Nephron (organoid): ENCODE results near the gene ZNF205.

Experiments
- H3K27ac Mint-ChIP-seq, 3 experiments: 2 replicates each; pipeline ENCODE4 v1.8.0; 2020; ENCODE audit warnings: mixed read lengths in 3 of 3, mild to moderate bottlenecking in 2 of 3, moderate library complexity in 1 of 3
- H3K27me3 Mint-ChIP-seq: 2 replicates; pipeline ENCODE4 v1.8.0; 2021; ENCODE audit warnings: low read depth, mild to moderate bottlenecking, moderate library complexity, mixed read lengths
- H3K36me3 Mint-ChIP-seq: 2 replicates; pipeline ENCODE4 v1.8.0; 2020; ENCODE audit warnings: low read depth, mixed read lengths
- H3K4me1 Mint-ChIP-seq: 2 replicates; pipeline ENCODE4 v1.8.0; 2020; ENCODE audit warnings: mixed read lengths
- H3K4me3 Mint-ChIP-seq, 3 experiments: 2 replicates each; pipeline ENCODE4 v1.8.0; 2020; ENCODE audit warnings: mild to moderate bottlenecking in 3 of 3, mixed read lengths in 3 of 3, moderate library complexity in 2 of 3
- H3K9me3 Mint-ChIP-seq: 2 replicates; pipeline ENCODE4 v1.8.0; 2020; ENCODE audit warnings: mixed read lengths
- TF ChIP-seq, protein P1 (sequence below), 3 experiments: fragments of 200-600 bp; sonication (generic); IDR thresholded peaks; one replicate each; pipeline ENCODE4 v1.5.0; 2021; ENCODE audit warnings: antibody characterized with exemption in 3 of 3; ENCODE audit not compliant: unreplicated experiment in 3 of 3

The ZNF205 gene

DNA sequence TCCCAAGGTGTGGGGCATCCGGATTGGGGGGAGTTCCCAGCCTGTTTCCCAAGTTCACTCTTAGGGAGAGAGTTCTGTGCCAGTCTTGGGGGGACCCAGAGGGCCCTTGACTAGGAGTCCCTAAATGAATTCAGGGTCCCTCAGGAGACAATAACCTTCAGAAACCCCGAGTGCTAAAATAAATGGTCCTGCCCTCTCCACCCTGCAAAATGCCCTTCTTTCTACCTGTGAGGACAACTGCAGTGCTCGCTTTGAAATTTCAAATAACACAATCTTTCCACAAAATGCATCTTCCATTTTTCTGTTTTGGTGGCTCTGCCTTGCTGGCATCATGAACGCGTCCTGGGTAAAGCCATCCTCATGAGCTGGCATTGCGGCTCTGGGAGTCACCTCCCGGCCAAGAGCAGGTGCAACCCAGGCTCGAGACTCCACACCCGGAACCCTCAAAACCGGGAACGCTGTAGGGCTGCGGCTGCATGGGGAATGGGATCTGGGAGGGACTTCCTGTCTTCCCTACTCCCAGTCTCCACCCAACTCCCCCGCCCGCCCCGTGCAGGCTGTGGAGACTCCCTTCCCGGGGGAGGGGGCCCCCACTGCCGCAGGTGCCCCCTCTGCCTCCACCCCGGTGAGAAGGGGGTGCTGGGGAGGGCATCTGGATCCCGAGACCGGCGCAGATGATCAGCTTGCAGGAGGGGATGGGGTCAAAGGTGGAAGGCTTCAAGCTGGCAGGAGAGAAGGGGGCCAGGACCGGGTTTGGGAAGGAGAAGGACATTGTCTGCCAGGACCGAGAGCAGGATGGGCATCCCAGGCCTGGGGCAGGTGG, at the start of gene ZNF205:
Gene ZNF205, plus strand, starts transcription at position 529 of the 823 bp plus-strand sequence. CDS start 845 bp downstream, outside the sequence.
- Mint-ChIP-seq H3K4me1 (peaks cover 25% of the 10 kb centered on the region), H3K4me3 (peak within 1 kb of the TSS; percentile 84 to 90 (median 89)), H3K36me3 (peaks cover 10% of the 10 kb centered on the region), H3K27me3 (no peaks in the 10 kb centered on the region), H3K9me3 (no peaks in the 10 kb centered on the region), H3K27ac (peak within 1 kb of the TSS; percentile 53 to 90 (median 83))
- TF ChIP-seq, protein P1, sequence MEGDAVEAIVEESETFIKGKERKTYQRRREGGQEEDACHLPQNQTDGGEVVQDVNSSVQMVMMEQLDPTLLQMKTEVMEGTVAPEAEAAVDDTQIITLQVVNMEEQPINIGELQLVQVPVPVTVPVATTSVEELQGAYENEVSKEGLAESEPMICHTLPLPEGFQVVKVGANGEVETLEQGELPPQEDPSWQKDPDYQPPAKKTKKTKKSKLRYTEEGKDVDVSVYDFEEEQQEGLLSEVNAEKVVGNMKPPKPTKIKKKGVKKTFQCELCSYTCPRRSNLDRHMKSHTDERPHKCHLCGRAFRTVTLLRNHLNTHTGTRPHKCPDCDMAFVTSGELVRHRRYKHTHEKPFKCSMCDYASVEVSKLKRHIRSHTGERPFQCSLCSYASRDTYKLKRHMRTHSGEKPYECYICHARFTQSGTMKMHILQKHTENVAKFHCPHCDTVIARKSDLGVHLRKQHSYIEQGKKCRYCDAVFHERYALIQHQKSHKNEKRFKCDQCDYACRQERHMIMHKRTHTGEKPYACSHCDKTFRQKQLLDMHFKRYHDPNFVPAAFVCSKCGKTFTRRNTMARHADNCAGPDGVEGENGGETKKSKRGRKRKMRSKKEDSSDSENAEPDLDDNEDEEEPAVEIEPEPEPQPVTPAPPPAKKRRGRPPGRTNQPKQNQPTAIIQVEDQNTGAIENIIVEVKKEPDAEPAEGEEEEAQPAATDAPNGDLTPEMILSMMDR (IDR thresholded peaks at IDR 0.05; ENCODE audit: unreplicated experiment in 3 of 3) = no peak

DNA sequence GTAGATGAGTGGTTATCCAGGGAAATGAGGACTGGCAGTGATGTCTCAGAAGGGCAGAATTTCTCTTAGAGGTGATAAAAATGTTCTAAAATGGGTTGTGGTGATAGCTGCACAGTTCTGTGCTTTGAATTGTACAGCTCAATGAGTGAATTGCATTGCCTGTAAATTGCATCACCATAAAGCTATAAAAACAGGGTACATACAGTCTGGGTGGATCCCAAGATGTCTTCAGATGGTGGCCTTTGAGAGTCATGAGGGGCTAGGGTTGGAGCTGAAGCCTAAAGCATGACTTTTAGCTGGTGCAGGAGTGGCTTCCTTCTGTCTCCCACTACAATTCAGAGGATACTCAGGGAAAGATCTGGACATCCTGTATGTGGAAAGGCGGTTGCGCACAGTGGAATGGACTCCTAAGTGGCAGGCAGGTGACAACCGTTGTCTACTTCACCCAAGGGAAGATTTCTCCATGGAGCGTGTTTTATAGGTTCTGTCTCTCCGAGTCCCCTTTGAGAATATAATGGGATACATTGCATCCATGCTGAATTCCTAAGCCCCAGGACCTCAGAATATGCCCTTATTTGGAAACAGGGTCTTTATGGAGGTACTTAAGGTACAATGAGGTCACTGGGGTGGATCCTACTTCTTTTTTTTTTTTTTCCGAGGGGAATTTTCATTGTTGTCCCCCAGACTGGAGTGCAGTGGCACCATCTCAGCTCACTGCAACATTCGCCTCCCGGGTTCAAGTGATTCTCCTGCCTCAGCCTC, 48.6 kb upstream of the ZNF205 start:
- Mint-ChIP-seq H3K27me3 (peaks cover 14% of the 10 kb centered on the region), H3K36me3 (no peaks in the 10 kb centered on the region), H3K9me3 (no peaks in the 10 kb centered on the region), H3K4me3 (peak overlapping the region in 2 of 3 experiments; percentile 14 to 28), H3K4me1 (peaks cover 35% of the 10 kb centered on the region), H3K27ac (peak overlapping the region in 1 of 3 experiments; percentile 23)
- TF ChIP-seq, protein P1 (IDR thresholded peaks at IDR 0.05; ENCODE audit: unreplicated experiment in 3 of 3) = no peak

DNA sequence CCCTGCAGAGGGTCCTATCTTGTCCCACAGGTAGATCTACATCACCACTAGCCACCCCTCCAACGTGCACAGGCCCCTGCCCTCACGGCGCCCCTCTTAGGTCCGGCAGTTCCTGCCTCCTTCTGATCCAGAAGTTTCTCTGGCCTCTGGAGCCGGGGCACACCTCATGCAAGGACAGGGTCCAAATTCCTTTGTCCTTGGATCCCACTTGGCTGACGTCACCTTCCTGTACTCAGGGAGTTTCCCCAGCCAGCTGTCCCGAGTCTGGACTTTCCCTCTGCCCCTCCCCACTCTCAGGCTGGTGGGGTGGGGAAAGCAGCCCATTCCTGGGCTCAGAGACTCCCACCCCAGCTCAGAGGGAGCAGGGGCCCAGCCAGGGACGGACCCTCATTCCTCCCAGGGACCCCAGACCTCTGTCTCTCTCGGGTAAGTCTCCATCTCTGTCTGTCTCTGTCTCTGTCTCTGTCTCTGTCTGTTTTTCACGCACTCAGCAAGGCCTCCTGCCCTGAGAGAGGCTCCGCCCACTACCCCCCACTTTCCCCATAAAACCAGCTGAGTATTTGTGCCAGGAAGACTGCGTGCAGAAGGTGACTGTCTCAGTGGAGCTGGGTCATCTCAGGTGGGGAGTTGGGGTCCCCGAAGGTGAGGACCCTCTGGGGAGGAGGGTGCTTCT, 47.2 kb upstream of the ZNF205 start, which contains the start of gene IL32:
Gene IL32, plus strand, starts transcription at position 572 of the 673 bp plus-strand sequence. CDS start 172 bp downstream, outside the sequence.
- TF ChIP-seq, protein P1 (IDR thresholded peaks at IDR 0.05; ENCODE audit: unreplicated experiment in 3 of 3) = no peak
- H3K4me1 Mint-ChIP-seq = peaks cover 34% of the 10 kb centered on the region
- H3K27ac Mint-ChIP-seq = peak within 1 kb of the TSS in 1 of 3 experiments; percentile 50
- no peaks in the 10 kb centered on the region for H3K36me3 Mint-ChIP-seq
- H3K4me3 Mint-ChIP-seq = peak within 1 kb of the TSS; percentile 28 to 94 (median 86)
- H3K27me3 Mint-ChIP-seq = peaks cover 11% of the 10 kb centered on the region
- H3K9me3 Mint-ChIP-seq = no peaks in the 10 kb centered on the region

DNA sequence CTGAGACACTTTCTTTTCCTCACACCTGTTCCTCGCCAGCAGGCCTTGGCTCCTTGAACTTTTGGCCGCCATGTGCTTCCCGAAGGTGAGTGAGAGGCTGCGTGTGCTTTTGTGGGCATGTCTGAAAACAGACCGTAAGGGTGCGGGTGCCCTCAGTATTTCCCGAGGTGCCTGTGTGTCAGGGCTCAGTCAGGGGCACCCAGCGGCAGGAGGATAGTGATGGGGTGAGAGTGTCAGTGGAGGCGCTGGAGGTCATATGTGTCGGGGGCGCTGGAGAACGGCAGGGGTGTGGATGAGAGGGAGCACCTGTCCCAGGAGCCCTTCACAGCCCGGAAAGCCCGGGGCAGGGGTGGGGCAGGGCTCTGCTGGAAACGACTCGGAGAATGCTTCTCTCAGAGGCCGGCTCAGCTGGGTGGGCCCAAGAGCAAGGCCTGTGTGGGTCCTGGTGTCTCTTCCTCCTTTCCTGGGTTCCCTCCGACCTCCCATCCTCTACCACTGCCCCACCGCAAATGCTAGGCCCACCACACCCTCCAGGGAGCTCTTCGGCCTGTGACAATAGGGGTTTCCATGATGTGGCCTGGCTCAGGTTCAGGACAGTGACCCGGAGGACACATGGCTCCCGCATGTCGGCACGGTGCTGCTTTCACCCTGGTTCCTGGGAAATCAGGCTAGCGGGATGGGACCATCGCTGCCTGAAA, 46.5 kb upstream of the ZNF205 start:
- TF ChIP-seq, protein P1 (IDR thresholded peaks at IDR 0.05; ENCODE audit: unreplicated experiment in 3 of 3) = no peak
- H3K4me1 Mint-ChIP-seq = peaks cover 30% of the 10 kb centered on the region
- H3K27me3 Mint-ChIP-seq = peaks cover 4% of the 10 kb centered on the region
- H3K9me3 Mint-ChIP-seq = no peaks in the 10 kb centered on the region
- no peaks in the 10 kb centered on the region for H3K36me3 Mint-ChIP-seq
- peak overlapping the region; percentile 28 to 94 (median 86) for H3K4me3 Mint-ChIP-seq
- no peak overlapping the region for H3K27ac Mint-ChIP-seq

DNA sequence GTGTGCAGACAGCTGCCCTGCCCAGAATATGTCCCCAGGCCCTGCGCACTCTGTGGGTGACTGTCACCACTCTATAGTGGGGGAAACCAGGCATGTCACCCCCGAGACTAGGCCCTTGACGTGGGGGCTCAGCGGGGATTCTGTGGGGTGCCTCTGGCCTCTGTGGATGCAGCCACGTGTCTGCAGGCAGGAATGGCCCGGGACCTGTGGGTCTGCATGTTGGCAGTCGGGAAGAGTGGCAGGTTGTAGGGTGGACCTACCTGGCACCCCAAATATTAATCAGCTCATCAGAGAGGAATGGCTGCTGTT, 46.0 kb upstream of the ZNF205 start:
- Mint-ChIP-seq H3K27ac (no peak overlapping the region), H3K36me3 (no peaks in the 10 kb centered on the region), H3K4me1 (peaks cover 30% of the 10 kb centered on the region), H3K4me3 (peak overlapping the region in 2 of 3 experiments; percentile 86 to 94), H3K9me3 (no peaks in the 10 kb centered on the region), H3K27me3 (peaks cover 4% of the 10 kb centered on the region)
- TF ChIP-seq, protein P1 (IDR thresholded peaks at IDR 0.05; ENCODE audit: unreplicated experiment in 3 of 3) = no peak
